OCI-M2 (cell line): Measurements from ENCODE around the gene IARS1.

Experiments used
- DNase-seq: peaks from one replicate; lab custom pipeline; 2025; ENCODE audit not compliant: unreplicated experiment; lab: John Stamatoyannopoulos, UW

Gene IARS1

GRCh38 chr9:92293452-92294296 lies at the start of gene IARS1:
TSS of gene IARS1 (minus strand) at chr9:92293697. CDS start at chr9:92289419, 4,278 bp downstream.
- DNase-seq: peak; percentile 93

- no peak for DNase-seq
Measured at GRCh38 chr9:92342825-92343488, 49.5 kb upstream of the IARS1 start.

GRCh38 chr9:92341578-92341977 lies 48.1 kb upstream of the IARS1 start:
- no peak for DNase-seq

- DNase-seq: no peak
Measured at GRCh38 chr9:92333282-92333634, 39.8 kb upstream of the IARS1 start.

GRCh38 chr9:92332577-92333281 lies 39.2 kb upstream of the IARS1 start:
- DNase-seq: no peak

- DNase-seq: no peak
Measured at GRCh38 chr9:92328225-92328624, 34.7 kb upstream of the IARS1 start.

GRCh38 chr9:92327283-92327850 lies 33.9 kb upstream of the IARS1 start:
- no peak for DNase-seq

- no peak for DNase-seq
Measured at GRCh38 chr9:92325991-92326500, 32.5 kb upstream of the IARS1 start.

GRCh38 chr9:92325269-92325990 lies 31.9 kb upstream of the IARS1 start, which contains the start of the genes CENPP and NOL8:
TSS of gene CENPP (plus strand) at chr9:92325953.
TSS of gene NOL8 (minus strand) at chr9:92325350. CDS start at chr9:92324161, 1,189 bp downstream.
- peak; percentile 17 for DNase-seq

GRCh38 chr9:92324889-92325268 lies 31.4 kb upstream of the IARS1 start:
- DNase-seq: no peak

- no peak for DNase-seq
Measured at GRCh38 chr9:92324431-92324830, 30.9 kb upstream of the IARS1 start.

GRCh38 chr9:92315456-92315855 lies 22.0 kb upstream of the IARS1 start:
- DNase-seq: no peak

GRCh38 chr9:92313624-92314012 lies 20.1 kb upstream of the IARS1 start:
- no peak for DNase-seq

- no peak for DNase-seq
Measured at GRCh38 chr9:92312887-92313623, 19.6 kb upstream of the IARS1 start.

GRCh38 chr9:92310562-92310961 lies 17.1 kb upstream of the IARS1 start:
- no peak for DNase-seq

- DNase-seq: no peak
Measured at GRCh38 chr9:92308893-92309292, 15.4 kb upstream of the IARS1 start.

- DNase-seq: no peak
Measured at GRCh38 chr9:92300936-92301335, 7.4 kb upstream of the IARS1 start.

GRCh38 chr9:92299116-92299515 lies 5.6 kb upstream of the IARS1 start:
- DNase-seq: no peak

GRCh38 chr9:92298036-92298435 lies 4.5 kb upstream of the IARS1 start:
- no peak for DNase-seq

GRCh38 chr9:92297611-92298010 lies 4.1 kb upstream of the IARS1 start:
- DNase-seq: no peak
